ENCODE data around the gene DNAH1.

- no peak for TF ChIP-seq CTCF (IDR thresholded peaks at IDR 0.05)
- TF ChIP-seq EZH2 (IDR thresholded peaks at IDR 0.05): no peak
Measured at GRCh38 chr3:52361898-52362297, 45.8 kb downstream of the DNAH1 start.

All from neural progenitor cell (in vitro differentiated cells).